Measurements from ENCODE around the gene SCARB1.

SCARB1 gene

DNA sequence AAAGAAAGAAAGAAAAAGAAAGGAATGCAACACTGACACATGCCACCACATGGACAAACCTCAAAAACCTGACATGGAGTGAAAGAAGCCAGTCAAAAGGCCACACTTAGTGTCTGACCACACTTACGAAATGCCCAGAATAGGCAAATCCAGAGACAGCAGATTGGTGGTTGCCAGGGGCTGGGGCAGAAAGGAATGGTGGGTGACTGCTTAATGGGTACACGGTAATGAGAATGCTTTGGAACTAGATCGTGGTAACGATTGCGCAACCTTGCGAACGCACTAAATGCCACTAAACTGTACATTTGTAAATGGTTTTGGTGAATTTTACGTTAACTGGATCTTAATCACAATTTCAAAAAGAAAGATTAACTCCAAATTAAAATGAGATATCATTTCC, 39.5 kb downstream of the SCARB1 start:
- H3K27ac ChIP-seq = no peak overlapping the region
- TF ChIP-seq, protein P1, sequence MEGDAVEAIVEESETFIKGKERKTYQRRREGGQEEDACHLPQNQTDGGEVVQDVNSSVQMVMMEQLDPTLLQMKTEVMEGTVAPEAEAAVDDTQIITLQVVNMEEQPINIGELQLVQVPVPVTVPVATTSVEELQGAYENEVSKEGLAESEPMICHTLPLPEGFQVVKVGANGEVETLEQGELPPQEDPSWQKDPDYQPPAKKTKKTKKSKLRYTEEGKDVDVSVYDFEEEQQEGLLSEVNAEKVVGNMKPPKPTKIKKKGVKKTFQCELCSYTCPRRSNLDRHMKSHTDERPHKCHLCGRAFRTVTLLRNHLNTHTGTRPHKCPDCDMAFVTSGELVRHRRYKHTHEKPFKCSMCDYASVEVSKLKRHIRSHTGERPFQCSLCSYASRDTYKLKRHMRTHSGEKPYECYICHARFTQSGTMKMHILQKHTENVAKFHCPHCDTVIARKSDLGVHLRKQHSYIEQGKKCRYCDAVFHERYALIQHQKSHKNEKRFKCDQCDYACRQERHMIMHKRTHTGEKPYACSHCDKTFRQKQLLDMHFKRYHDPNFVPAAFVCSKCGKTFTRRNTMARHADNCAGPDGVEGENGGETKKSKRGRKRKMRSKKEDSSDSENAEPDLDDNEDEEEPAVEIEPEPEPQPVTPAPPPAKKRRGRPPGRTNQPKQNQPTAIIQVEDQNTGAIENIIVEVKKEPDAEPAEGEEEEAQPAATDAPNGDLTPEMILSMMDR (IDR thresholded peaks at IDR 0.05) = no peak
- TF ChIP-seq ZFX (IDR thresholded peaks at IDR 0.05; ENCODE audit: borderline replicate concordance) = no peak

DNA sequence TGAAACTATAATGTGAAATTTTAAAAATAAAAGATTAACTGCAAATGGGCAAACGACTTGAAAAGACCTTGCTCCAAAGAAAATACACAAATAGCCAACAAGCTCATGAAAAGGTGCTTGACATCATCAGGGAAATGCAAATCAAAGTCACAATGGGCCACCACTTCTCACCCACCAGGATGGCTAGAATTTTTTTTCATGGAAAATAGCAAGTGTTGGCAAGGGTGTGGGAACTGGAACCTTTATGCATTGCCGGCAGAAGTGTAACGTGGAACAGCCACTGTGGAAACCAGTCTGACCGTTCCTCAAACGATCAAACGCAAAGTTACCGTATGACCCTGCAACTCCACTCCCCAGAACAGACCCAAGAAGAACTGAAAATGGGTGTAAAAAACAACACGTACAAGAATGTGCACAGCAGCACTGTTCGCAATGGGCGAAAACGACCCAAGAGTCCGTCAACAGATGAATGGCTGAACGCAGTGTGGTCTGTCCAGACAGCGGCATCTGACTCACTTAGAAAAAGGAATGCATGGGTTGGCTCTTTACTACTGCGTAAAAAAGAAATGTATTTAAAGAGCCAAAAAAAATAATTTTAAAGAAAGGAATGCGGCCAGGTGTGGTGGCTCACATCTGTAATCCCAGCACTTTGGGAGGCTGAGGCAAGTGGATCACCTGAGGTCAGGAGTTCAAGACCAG, 40.2 kb downstream of the SCARB1 start:
- H3K27ac ChIP-seq = no peak overlapping the region
- TF ChIP-seq, protein P1 (IDR thresholded peaks at IDR 0.05) = no peak
- no peak for TF ChIP-seq ZFX (IDR thresholded peaks at IDR 0.05; ENCODE audit: borderline replicate concordance)

DNA sequence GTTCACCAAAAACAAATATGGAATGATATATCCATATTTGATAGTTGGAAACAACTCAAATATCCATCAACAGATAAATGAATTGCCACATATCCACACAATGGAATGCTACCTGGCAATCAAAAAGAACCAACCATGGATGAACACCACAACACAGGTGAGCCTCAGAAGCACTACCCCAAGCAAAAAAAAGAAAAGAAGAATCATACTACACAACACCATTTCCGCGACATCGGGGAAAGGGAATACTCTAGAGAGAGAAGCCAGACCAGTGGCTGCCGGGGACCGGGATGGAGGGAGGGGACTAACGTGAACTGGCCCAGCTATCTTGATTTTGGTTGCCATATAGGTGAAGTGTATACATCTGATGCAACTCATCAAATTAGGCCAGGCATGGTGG, 41.4 kb downstream of the SCARB1 start:
- TF ChIP-seq, protein P1 (IDR thresholded peaks at IDR 0.05) = no peak
- TF ChIP-seq ZFX (IDR thresholded peaks at IDR 0.05; ENCODE audit: borderline replicate concordance) = no peak
- H3K27ac ChIP-seq = peak overlapping the region; percentile 39; the same call in 1 of the 2 replicates

DNA sequence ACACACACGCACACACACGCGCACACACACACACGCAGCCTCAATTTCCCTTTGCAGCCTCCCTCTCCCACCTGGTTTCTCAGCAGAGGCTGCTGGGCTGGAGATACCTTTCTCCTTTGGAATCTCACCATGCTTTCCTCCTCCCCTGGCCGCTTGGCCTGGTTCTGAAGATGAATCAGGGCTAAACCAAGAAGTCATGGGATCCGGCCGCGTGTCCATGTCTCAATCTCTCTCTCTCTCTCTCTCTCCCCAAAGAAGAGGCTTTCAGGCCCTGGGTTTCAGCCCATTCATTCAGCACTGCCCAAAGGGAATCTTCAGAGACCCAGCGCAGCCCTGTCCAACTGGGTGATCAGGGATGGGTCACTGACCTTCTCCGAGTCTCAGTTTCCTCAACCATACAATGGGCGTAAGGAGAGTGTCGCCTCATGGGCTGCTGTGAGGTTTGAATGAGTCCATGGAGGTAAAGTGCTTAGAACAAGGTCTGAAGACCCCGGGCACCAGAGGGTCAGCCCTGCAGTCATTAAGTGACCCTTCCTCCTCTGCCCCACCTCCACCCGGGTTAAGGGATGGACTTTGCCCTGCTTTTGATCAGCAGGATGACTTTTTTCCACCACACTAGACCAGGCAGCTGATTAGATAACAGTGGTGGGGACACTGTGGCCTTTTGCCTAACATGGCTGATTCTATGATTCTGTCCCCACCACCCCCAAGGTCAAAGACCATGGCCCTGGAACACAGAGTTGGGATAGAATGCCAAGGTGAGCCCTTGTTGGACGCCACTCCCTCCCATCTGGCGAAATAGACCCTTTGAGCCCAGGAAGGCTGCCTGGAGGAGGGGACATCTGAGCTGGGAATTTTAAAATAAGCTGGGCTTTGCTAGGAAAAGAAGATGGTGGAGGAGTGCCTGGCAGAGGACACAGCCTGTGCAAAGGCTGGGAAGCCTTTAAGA, 42.1 kb downstream of the SCARB1 start:
- TF ChIP-seq, protein P1 (IDR thresholded peaks at IDR 0.05) = no peak
- no peak for TF ChIP-seq ZFX (IDR thresholded peaks at IDR 0.05; ENCODE audit: borderline replicate concordance)
- H3K27ac ChIP-seq = peak overlapping the region; percentile 39; the same call in 1 of the 2 replicates

DNA sequence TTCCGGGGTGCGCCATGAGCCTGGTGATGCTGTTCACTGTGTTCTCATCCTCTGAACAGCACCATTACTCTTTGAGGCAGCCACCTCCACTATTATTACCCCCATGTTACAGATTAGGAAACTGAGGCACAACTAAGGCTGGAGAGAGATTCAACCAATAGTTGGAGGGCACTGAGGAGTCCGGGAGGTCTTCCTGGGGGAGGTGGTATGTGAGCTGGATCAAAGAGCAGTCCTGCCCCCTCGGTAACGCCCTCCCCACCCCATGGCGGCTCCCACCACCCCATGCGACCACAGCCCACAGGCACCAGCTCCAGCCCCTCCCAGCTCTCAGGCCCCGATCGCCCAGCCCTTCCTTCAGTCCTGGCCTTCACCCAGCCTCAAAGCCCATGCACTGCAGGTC, 43.5 kb downstream of the SCARB1 start:
- TF ChIP-seq, protein P1 (IDR thresholded peaks at IDR 0.05) = no peak
- TF ChIP-seq ZFX (IDR thresholded peaks at IDR 0.05; ENCODE audit: borderline replicate concordance) = no peak

DNA sequence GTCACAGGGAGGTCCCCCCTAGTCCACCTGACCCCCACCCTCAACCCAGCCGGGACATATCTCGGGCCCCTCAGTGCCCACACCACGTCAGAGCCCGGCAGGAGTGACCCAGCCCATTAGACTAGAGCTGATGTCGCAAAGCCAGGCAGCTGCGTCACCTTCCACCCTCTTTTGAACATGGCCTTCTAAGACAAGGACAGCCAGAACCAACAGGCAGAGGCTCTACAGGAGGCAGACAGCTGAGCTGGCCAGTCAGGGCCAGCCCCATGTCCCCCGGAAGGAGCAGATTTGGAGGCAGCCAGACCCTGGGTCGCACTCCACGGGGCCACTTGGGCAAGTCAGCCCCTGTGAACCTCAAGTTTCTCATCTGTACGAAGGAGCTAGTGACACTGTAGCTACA, 44.1 kb downstream of the SCARB1 start:
- TF ChIP-seq, protein P1 (IDR thresholded peaks at IDR 0.05) = no peak
- no peak for TF ChIP-seq ZFX (IDR thresholded peaks at IDR 0.05; ENCODE audit: borderline replicate concordance)
- H3K27ac ChIP-seq = no peak overlapping the region

More for the DNA sequence above, 43.5 kb downstream of the SCARB1 start:
- no peak overlapping the region for H3K27ac ChIP-seq

All from 22Rv1 (cell line).